ENCODE data around the gene RABGAP1L. TPM values are rescaled to one million over a fixed set of nuclear protein-coding genes. Genes with fewer than 3 reads are reported as not detected.
A peak's percentile ranks its signal among the peaks of the same experiment; 100 is the strongest.

The RABGAP1L gene
- total and polyA plus RNA-seq, 2 donors from 2014 or later, result 16.2 to 48.5 TPM

DNA sequence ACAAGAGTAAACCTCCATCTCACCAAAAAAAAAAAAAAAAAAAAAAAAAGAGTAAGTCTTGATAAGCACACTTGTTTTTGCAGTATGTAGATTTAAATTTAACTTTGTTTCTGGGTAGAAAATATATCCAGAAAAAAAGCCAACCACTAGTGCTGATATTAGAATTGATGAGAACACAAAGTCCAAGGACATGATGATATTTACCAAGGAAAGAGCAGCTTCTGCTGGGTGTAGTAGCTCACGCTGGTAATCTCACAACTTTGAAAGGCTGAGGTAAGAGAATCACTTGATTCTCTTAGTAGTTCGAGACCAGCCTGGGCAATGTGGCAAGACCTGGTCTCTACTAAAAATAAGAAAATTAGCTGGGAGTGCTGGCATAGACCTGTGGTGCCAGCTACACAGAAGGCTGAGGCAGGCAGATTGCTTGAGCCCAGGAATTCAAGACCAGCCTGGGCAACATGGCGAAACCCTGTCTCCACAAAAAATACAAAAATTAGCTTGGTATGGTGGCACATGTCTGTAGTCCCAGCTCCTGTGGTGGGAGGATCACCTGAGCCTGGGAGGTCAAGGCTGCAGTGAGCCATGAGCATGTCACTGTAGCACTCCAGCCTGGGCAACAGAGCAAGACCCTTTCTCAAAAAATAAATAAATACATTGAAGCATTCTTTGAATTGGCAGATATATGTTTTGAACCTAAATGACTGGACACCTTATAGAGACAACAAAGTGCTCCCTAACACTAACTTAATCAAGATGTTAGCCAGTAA is 776.8 kb downstream of the RABGAP1L start:
- H3K36me3 ChIP-seq (ENCODE audit: control insufficient read depth in 2 of 3, insufficient read depth in 3 of 3, low read length in 3 of 3), result no peaks in the 10 kb centered on the region

DNA sequence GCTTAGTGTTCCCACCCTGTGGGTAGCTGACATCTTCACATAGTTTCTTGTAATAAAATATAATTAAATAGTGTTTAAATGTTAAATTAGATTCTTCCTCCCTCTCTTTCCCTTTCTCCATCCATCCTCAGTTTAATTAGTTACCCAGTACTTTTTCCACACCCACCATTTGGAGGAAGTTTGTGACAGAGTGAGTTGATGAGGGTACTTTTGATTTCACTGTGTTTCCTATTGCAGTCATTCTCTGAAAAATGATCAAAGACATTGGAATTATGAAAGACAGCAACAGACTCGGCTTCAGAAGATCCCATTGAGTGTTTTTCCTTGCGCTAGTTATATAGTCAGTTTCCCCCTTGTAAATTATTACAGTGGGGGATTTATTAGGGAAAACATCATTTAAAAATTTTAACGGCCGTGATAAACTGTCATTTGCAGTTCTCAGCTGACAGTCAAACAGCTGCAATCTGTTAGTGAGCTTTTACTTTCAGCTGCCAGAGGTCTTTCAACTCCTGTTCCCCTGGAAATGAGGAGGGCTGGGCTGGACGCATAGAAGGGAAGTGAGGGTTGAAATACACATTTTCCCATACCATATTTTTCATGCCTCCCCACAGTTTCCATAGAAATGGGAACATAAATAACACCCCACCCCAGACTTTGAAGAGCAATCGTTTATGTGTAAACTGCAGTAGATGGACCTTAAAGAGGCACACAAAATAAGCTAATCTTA is 779.1 kb downstream of the RABGAP1L start:
- Histone ChIP-seq H3K9ac (ENCODE audit: low read length in 3 of 3) (no peak overlapping the region), H3K9me3 (ENCODE audit: control insufficient read depth in 2 of 3, insufficient read depth in 1 of 3, low read length in 3 of 3) (no peaks in the 10 kb centered on the region), H3K27ac (ENCODE audit: low read depth in 2 of 2, low read length in 2 of 2) (no peak overlapping the region), H3K4me3 (ENCODE audit: low read length in 3 of 3) (no peak overlapping the region), H3K4me1 (ENCODE audit: control insufficient read depth in 2 of 3, insufficient read depth in 2 of 3, low read depth in 1 of 3, low read length in 3 of 3) (peaks cover 0 to 18% (median 7%) of the 10 kb centered on the region in 3 donors), H3K36me3 (ENCODE audit: control insufficient read depth in 2 of 3, insufficient read depth in 3 of 3, low read length in 3 of 3) (no peaks in the 10 kb centered on the region), H3K27me3 (ENCODE audit: control insufficient read depth, insufficient read depth, low read length) (no peaks in the 10 kb centered on the region)
- intact Hi-C loops (cut with DNase I), result no loop called here
- TF ChIP-seq, protein P1, sequence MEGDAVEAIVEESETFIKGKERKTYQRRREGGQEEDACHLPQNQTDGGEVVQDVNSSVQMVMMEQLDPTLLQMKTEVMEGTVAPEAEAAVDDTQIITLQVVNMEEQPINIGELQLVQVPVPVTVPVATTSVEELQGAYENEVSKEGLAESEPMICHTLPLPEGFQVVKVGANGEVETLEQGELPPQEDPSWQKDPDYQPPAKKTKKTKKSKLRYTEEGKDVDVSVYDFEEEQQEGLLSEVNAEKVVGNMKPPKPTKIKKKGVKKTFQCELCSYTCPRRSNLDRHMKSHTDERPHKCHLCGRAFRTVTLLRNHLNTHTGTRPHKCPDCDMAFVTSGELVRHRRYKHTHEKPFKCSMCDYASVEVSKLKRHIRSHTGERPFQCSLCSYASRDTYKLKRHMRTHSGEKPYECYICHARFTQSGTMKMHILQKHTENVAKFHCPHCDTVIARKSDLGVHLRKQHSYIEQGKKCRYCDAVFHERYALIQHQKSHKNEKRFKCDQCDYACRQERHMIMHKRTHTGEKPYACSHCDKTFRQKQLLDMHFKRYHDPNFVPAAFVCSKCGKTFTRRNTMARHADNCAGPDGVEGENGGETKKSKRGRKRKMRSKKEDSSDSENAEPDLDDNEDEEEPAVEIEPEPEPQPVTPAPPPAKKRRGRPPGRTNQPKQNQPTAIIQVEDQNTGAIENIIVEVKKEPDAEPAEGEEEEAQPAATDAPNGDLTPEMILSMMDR (IDR thresholded peaks at IDR 0.05; ENCODE audit: borderline replicate concordance, extremely low read depth, insufficient read depth), result no peak
- DNase-seq (peak in 3 of 5 donors; percentile 41 to 89 (median 77)), FAIRE-seq (no peak)

More for the DNA sequence above, 776.8 kb downstream of the RABGAP1L start:
- no peak for FAIRE-seq
- H3K9ac ChIP-seq (ENCODE audit: low read length in 3 of 3), result no peak overlapping the region
- no peaks in the 10 kb centered on the region for H3K9me3 ChIP-seq (ENCODE audit: control insufficient read depth in 2 of 3, insufficient read depth in 1 of 3, low read length in 3 of 3)
- intact Hi-C loops (cut with DNase I), result no loop called here
- no peak overlapping the region for H3K4me3 ChIP-seq (ENCODE audit: low read length in 3 of 3)
- no peak overlapping the region for H3K27ac ChIP-seq (ENCODE audit: low read depth in 2 of 2, low read length in 2 of 2)
- TF ChIP-seq, protein P1 (IDR thresholded peaks at IDR 0.05; ENCODE audit: borderline replicate concordance, extremely low read depth, insufficient read depth), result no peak
- H3K27me3 ChIP-seq (ENCODE audit: control insufficient read depth, insufficient read depth, low read length), result no peaks in the 10 kb centered on the region
- peaks cover 0 to 3% (median 0%) of the 10 kb centered on the region in 3 donors for H3K4me1 ChIP-seq (ENCODE audit: control insufficient read depth in 2 of 3, insufficient read depth in 2 of 3, low read depth in 1 of 3, low read length in 3 of 3)
- DNase-seq, result no peak

DNA sequence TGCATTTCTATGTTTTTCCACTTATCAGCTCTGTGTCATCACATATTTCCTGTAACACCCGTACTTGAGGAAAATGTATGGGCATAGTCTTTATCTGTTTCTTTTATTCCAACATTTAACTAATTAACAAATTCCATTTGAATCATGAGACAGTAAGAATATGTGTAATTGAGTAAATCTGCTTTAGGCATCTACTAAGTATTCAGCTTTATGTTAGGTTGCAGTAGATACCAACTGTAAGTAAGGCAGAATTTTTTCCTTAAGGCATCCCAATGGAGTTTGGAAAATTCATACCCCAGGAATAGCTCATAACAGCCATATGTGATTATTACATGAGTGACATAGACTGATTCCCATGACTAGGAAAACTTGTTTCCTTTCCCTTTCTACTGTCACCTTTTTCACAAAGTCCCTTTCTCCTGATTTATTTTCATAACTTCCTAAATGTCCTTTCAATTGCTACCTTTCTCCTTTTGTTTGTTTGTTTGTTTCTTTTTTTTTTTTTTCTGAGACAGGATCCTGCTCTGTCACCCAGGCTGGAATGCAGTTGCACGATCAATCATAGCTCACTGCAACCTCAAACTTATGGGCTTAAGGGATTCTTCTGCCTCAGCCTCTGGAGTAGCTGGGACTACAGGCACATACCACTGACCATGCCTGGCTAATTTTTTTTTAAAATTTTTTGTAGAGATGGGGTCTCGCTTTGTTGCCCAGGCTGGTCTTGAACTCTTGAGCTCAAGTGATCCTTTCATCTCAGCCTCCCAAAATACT is 780.6 kb downstream of the RABGAP1L start:
- Histone ChIP-seq H3K9me3 (ENCODE audit: control insufficient read depth in 2 of 3, insufficient read depth in 1 of 3, low read length in 3 of 3) (no peaks in the 10 kb centered on the region), H3K4me3 (ENCODE audit: low read length in 3 of 3) (no peak overlapping the region), H3K27ac (ENCODE audit: low read depth in 2 of 2, low read length in 2 of 2) (no peak overlapping the region), H3K27me3 (ENCODE audit: control insufficient read depth, insufficient read depth, low read length) (no peaks in the 10 kb centered on the region), H3K4me1 (ENCODE audit: control insufficient read depth in 2 of 3, insufficient read depth in 2 of 3, low read depth in 1 of 3, low read length in 3 of 3) (peaks cover 0 to 18% (median 7%) of the 10 kb centered on the region in 3 donors), H3K36me3 (ENCODE audit: control insufficient read depth in 2 of 3, insufficient read depth in 3 of 3, low read length in 3 of 3) (no peaks in the 10 kb centered on the region), H3K9ac (ENCODE audit: low read length in 3 of 3) (no peak overlapping the region)
- intact Hi-C loops (cut with DNase I), result no loop called here
- FAIRE-seq (no peak), DNase-seq (no peak)
- TF ChIP-seq, protein P1 (IDR thresholded peaks at IDR 0.05; ENCODE audit: borderline replicate concordance, extremely low read depth, insufficient read depth), result no peak
